GM19351 (cell line): ENCODE results near the gene EML6.
A peak's percentile ranks its signal among the peaks of the same experiment; 100 is the strongest.
"Not testable (repeated sequence)": the region's sequence is repeated elsewhere in the genome, so short reads cannot be mapped to it uniquely, and the experiment has no call there.

Experiments used
- ATAC-seq: cut with Tn5 transposase; IDR thresholded peaks from one replicate; pipeline ENCODE4 v1.9.1; 2021; ENCODE audit warnings: mild to moderate bottlenecking, moderate library complexity; ENCODE audit not compliant: unreplicated experiment

EML6 gene

DNA sequence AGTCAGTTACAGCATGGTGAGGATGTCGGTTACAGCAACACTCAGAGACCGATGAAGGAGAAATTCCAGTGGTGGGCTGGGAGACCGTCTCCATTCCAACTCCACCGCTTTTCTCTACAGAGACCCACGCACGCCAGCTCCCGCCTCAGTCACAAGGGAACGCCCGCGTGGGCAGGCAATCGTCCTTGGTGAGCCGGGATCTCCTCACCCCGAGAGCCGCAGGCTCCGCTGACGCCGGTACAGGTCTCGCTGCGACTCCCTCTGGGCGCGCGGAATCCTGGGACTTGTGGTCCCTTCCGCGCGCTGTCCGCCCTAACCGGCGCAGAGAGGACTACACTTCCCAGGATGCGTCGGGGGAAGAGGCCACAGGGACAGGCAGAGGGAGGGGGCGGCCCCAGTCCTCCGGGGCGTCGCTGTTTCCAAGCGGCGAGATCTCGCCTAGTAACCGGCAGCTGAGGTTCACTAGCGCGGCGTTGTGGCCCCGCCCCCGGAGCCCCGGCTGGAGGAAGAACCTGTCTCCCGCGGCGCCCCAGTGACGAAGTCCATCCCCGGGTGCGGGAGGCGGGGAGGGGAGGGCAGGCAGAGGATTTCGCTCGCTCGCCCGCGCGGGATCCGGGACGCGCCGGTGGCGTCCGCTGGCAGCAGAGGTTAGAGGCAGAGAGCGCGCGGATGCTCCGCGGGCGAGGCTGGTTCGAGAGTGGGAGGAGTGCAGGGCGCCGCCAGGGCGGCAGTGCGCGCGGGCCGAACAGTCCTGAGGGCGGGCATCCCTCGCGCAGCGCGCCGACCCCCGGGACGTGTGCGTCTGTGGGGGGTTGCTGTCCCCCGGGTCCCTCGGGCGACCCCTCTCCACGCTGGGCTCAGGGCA lies at the start of gene EML6:
Gene EML6, plus strand, starts transcription at position 532 of the 865 bp plus-strand sequence. CDS start 1,400 bp downstream, outside the sequence.
- peak; percentile 96 for ATAC-seq

DNA sequence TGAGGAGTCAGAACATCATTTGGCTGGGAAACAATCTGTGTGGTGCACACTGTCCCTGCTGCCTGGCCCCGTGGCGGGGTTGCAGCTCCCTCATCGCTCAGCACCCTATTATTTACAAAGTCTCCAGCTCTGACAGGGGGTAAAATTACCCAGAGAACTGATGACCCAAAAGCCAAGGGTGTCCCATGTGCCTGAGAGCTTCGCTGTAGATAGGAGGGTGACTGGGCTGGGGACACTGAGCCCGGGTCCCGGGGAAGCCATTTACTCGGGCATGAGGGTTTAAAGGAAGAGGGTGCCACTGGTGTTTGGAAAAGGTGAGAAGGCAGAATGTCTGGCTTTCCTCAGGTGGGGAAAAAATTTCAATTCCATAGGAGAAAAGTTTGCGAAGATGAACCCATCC lies 48.2 kb upstream of the EML6 start:
- ATAC-seq, result no peak

DNA sequence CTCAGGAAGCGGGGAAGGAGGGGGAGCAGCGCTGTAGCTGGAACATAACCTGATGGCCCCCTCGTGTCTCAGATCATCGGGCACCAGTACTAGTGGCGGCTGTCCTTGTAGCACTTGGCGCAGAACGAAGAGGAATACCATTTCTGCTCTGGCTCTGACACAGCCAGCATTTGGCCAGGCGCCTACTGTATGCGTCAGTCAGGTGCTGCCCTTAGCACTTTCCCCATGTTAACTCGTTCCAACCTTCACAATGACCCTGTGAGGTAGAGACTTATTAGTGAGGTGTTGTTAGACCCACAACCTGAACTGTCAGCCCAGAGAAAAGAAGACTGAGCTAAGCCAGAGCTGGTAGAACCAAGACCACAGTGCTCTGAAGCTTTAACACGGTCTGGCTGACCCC lies 47.7 kb upstream of the EML6 start:
- ATAC-seq, result no peak

DNA sequence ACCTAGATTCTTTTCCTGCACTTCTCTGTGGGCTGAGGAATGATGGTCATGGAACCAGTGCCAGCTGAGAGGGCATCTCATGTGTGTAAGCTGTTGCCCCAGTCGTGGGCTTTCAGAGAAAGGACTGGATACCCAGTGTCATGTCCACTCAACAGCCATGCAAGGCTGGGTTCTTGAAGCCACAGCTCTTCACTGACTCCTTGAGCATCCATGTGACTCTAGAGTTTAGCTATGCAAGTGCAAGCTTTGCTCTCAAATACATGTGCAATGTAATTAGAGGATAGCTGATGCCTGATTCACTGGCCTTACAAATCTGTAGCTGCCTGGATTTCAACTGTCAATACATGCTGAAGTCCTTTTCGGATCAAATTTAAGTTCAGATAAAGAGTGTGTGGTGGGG lies 46.8 kb upstream of the EML6 start:
- no peak for ATAC-seq

DNA sequence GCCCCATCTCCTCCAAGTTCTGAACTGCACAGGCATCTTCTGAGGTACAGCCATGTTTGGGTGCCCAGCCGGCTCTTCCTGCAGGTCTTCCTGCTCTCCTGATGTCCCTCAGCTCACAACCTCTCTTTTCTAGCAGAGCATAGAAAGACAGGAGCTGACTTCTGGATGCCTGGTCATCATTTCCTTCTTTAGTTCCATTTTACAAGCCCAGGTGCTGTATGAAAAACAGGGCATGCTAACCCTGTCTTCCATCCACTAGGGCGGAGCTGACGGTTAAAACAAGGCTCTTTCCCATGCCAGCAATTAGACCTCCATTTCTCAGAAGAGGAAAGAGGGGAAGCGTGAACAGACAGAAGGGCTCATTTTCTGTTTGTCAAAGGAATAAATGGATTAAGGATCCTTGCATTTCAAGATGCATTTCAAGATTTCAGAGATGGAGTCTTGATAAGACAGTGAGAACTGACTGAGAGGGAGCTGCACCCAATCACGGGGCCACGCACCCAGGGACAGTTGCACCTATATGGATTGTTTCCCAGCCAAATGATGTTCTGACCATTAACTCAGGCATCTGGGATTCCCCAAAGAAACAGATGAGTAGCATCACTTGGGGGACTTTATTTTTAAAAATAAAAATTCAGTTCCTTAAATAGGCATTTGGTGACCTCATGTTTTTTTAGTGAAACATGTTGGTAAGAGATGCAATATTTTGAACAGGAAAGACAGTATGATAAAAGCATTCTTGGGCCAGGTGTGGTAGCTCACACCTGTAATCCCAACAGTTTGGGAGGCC lies 45.8 kb upstream of the EML6 start:
- ATAC-seq, result no peak

DNA sequence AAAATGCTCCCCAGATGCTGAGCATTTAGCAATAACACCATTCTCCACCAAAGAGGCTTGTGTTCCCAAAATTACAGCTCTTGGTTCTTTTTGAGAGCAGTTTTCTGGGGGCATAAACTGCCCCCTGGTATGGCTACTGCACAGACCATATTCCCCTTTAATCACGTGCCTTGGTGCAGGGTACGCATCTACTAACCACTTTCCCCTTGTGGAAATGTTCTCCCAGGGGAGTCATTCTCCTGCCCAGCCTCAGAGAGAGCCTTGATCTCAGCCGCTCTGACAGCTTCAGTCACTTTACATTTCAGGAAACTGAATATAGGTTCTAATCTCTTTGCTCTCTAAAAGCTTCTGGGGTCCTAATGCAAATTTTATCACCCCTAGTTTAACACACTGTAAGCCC lies 44.7 kb upstream of the EML6 start:
- ATAC-seq, result no peak

DNA sequence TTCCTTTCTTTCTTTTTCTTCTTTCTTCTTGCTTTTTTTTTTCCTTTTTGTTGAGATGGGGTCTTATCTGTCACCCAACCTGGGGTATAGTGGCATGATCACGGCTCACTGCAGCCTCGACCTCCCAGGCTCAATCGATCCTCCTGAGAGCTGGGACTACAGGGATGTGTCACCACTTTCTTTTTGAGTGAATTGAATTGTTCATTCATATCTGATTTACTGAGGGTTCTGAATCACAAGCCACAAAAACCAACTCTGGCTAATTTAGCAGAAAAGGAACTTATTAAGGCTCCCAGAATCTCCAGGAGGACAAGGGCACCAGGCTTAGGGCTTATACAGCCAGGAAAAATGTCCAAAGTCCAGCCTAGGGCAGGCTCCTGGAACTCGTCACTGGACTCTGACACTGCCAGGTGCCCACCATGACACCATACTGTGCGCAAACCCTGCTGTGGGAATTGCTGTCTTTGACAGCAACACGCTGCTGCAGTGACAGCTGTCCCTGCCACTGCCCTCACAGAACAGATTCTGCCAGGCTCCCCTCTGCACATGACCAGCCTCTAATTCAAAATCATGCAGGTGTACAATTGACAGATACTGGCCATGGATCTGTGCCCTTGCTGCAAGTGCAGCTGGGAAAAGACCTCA lies 42.9 kb upstream of the EML6 start:
- ATAC-seq, result peak; percentile 81

DNA sequence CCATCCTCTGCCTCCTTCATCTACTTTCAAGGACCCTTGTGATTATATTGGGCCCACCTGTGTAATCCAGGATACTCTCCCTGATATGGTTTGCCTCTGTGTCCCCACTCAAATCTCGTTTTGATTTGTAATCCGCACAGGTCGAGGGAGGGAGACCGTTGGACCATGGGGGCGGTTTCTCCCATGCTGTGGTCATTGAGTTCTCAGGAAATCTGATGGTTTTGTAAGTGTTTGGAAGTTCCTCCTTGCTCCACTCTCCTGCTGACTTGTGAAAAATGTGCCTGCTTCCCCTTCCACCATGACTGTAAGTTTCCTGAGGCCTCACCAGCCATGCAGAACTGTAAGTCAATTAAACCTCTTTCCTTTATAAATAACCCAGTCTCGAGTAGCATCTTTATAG lies 42.0 kb upstream of the EML6 start:
- ATAC-seq, result no peak

DNA sequence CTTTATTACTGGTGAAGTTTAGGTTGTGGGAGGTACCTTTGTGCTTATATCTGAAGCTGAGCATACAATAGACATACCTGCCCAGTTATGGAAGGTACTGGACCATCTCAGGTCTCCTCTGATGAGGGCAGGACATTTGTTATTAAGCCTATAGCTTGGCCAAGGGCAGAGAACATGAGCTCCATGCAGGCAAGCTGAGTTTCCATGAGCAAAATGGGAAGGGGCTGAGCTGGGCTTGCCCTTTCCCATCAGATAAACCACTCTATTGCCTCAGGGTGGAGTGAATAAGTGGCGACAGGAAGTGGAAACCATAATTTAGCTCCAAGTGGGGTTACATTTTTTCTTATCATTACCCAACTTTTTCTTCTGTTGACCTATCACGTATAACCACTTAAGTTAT lies 39.9 kb upstream of the EML6 start:
- ATAC-seq, result no peak

DNA sequence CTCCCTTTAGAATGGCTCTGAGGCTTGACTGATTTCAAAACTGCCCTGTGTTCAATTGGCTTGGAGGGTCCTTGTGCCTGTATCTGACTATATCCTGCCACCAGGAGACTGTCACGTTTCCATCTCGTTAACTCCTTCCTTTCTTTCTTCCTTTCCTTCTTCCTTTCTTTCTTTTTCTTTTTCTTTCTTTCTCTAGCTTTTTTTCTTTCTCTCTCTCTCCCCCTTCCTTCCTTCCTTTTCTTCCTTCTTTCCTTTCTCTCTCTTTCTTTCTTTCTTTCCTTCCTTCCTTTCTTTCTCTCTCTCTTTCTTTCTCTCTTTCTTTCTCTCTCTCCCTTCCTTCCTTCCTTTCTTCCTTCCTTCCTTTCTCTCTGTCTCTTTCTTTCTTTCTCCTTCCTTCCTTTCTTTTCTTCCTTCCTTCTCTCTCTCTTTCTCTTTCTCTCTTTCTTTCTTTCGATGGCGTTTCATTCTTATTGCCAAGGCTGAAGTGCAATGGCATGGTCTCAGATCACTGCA lies 38.1 kb upstream of the EML6 start:
- no peak for ATAC-seq

DNA sequence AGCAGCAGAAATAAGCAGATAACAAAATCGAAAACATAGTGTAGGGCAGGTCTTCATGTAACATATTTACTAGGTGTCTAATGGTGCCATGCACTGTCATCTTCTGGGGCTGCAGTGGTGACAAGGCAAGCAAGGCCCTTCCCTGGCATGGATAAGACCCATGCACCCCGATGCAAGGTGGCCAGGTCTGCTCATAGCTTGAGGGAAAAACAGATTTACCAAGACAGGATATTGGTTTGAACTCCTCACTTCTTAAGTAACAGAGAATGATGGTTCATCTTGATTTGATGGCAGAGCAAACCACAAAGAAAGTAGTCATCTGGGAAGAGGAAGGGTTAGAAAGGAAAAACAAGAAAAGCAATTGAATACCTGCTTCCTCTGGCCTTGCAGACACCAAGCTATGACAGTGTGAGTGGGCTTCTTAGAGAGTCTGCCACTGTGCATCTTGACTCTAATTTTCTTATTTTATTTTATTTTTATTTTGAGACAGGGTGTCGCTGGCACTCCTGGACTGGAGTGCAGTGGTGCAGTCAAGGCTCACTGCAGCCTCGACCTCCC lies 35.8 kb upstream of the EML6 start:
- no peak for ATAC-seq

DNA sequence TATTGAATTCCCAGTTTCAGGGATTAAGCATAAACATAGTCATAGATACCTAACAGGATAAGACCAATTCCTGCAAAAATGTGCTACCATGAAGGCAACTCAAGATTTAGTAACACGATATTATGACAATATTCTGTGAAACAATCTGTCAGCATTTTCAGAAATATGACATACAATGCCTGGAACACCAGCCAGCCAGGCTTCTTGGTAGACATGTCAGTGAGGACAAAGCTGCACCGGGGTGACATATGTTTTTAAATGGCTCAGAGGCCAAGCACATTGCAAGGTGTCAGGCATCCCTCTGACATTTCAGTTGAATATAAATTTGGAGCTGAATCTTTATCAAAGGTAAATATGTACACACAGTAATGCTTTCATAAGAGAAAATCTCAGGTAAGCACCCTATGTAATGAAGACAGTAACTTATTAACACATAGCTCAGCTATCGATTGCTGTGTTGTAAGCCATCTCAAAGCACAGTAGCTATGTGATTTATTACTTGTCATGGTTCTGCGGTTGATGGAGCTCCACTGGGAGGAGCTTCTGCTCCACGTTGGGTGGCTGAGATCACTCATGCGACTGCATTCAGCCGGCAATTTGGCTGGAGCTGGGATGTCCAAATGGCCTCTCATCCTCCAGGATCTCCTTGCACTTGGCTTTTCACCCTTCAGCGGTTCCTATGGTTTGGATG lies 31.9 kb upstream of the EML6 start:
- no peak for ATAC-seq

DNA sequence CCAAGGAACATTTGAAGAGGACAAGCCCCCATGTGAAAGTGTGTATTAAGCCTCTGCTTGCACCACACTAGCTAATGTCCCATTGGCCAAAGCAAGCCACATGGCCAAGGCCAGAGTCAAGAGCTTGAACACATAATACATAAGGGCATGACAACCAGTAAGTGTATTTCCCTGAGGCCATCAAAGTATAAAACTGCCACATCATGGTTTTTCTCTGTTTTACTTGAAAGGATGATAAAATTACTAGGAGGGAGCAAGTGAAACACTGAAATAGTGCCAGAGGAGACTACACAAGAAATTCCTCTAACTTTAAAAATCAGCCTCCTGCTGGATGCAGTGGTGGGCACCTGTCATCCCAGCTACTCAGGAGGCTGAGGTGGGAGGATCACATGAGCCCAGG lies 30.9 kb upstream of the EML6 start:
- no peak for ATAC-seq

DNA sequence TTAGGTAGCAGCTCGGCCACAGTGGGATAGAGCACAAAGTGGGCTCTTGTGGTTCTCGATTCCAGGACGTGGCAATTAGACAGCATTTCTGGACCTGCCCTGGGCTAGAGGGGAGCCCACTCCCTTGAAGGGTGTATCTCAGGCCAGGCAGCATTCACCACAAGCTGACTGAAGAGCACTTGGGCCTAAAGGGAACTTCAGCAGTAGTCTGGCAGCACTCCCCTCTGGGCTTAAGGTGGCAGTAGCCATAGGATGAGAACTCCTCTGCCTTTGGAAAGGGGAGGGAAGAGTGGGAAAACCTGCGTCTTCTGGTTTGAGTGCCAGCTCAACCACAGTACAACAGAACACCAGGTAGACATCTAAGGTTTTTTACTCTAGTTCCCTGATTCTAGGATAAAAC lies 28.1 kb upstream of the EML6 start:
- no peak for ATAC-seq

DNA sequence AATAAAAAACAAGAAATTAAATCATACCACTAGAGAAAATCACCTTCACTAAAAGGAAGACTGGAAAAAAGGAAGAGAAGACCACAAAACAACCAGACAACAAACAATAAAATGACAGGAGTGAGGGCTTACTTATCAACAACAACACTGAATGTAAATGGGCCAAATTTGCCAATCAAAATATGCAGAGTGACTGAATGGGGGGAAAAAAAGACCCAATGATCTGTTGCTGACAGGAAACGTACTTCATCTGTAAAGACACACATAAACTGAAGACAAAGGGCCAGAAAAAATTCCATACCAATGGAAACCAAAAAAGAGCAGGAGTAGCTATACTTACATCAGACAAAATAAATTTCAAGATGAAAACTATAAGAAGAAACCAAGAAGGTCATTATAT lies 25.5 kb upstream of the EML6 start:
- no peak for ATAC-seq

DNA sequence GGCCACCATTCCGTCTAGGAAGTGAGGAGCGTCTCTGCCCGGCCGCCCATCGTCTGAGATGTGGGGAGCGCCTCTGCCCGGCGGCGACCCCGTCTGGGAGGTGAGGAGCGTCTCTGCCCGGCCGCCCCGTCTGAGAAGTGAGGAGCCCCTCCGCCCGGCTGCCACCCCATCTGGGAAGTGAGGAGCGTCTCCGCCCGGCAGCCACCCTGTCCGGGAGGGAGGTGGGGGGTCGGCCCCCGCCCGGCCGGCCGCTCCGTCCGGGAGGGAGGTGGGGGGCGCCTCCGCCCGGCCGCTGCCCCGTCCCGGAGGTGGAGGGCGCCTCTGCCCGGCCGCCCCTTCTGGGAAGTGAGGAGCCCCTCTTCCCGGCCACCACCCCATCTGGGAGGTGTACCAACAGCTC lies 24.5 kb upstream of the EML6 start:
- not testable (repeated sequence) for ATAC-seq

DNA sequence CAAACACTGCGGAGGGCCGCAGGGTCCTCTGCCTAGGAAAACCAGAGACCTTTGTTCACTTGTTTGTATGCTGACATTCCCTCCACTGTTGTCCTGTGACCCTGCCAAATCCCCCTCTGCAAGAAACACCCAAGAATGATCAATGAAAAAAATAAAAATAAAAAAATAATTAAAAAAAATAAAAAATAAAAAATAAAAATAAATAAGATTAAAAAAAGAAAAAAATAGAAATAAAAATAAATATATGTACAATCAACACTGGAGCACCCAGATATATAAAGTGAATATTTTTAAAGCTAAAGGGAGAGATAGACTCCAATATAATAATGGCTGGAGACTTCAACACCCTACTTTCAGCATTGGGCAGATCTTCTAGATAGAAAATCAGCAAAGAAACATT lies 23.8 kb upstream of the EML6 start:
- no peak for ATAC-seq

DNA sequence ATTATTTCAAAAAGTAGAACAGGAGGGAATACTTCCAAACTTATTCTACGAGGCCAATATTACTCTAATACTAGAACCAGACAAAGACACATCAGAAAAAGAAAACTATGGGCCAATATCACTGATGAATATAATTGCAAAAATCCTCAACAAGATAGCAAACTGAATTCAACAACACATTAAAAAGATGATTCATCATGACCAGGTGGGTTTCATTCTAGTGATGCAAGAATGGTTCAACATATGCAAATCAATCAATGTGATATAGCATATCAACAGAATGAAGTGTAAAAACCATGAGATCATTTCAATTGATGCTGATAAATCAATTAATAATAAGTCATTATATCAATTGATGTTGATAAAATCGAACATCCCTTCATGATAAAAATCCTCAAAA lies 22.4 kb upstream of the EML6 start:
- ATAC-seq, result no peak

DNA sequence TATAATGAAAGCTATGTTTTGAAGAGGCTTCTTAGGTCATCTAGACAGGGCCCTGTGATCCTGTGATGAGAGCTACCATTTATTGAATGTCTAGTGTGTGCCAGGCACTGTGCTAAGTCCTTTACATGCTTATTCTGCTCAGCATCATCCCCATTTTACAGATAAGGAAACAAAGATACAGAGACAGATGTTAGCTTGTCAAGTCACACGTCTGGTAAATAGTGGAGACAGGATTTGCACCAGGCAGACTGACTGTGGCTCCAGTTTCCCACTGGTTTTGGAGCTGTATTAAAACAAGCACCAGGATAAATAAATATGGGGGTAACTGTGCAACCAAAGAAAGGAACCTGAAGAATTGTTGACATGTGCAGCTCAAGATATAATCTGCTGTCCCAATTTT lies 19.2 kb upstream of the EML6 start:
- no peak for ATAC-seq
